Endothelial cell of umbilical vein (primary cell): ENCODE measurements around the gene PIGM. TPM values are rescaled to one million over a fixed set of nuclear protein-coding genes. Genes with fewer than 3 reads are reported as not detected.

ENCODE experiments used
- BruUV-seq: library from RNA; stranded (reverse); fragments of 400-500 nt; replicated peaks from 2 replicates; lab custom pipeline; 2021; lab: Mats Ljungman, UMichigan
- CTCF ChIA-PET: fragments of 300-600, 350-600 bp; sonication (Branson Sonifier 250); formaldehyde crosslinking; loops from one replicate; lab custom pipeline; 2021; ENCODE audit warnings: antibody characterized with exemption, inconsistent platforms; lab: Charles Lee
- POLR2A ChIA-PET: fragments of 300-600, 350-600 bp; sonication (Branson Sonifier 250); formaldehyde crosslinking; loops from one replicate; lab custom pipeline; 2021; ENCODE audit warnings: antibody characterized with exemption, inconsistent platforms; lab: Charles Lee
- DNase-seq: peaks from one replicate; pipeline ENCODE4 v3.0.0-alpha.2; 2011; ENCODE audit warnings: low read depth, low spot score
- FAIRE-seq: peaks from 2 replicates; lab custom pipeline; 2011; peaks lifted over from hg19 to GRCh38; lab: Jason Lieb, UNC
- H2AFZ ChIP-seq: 2 replicates; pipeline ENCODE4 v1.6.0; 2012; ENCODE audit warnings: low read depth, low read length, control low read depth, inconsistent platforms
- H3K27ac ChIP-seq: 2 replicates; pipeline ENCODE4 v1.5.1; 2011; ENCODE audit warnings: low read depth, mild to moderate bottlenecking, control low read depth, low read length, moderate library complexity; ENCODE audit not compliant: insufficient read depth
- H3K27me3 ChIP-seq, 2 experiments: 2 replicates each; pipeline versions ENCODE4 v1.6.0 to v1.6.1; 2011; ENCODE audit warnings: low read length in 2 of 2, mixed read lengths in 1 of 2; ENCODE audit not compliant: control insufficient read depth in 2 of 2, insufficient read depth in 2 of 2
- H3K36me3 ChIP-seq, 2 experiments: 2 replicates in 1 of 2; 3 replicates in 1 of 2; pipeline ENCODE4 v1.5.1; 2011; ENCODE audit warnings: low read length in 2 of 2, mild to moderate bottlenecking in 1 of 2, moderate library complexity in 1 of 2; ENCODE audit not compliant: control insufficient read depth in 2 of 2, insufficient read depth in 2 of 2; ENCODE audit errors: extremely low read depth in 1 of 2
- H3K4me1 ChIP-seq: 3 replicates; pipeline ENCODE4 v1.5.1; 2011; ENCODE audit warnings: mild to moderate bottlenecking, low read length; ENCODE audit not compliant: control insufficient read depth, insufficient read depth; ENCODE audit errors: extremely low read depth
- H3K4me2 ChIP-seq: 2 replicates; pipeline ENCODE4 v1.6.1; 2011; ENCODE audit warnings: low read length, control low read depth, mixed read lengths; ENCODE audit not compliant: insufficient read depth
- H3K4me3 ChIP-seq, 3 experiments: fragments of 200-600 bp in 1 of 3; sonication (generic), shearing (Covaris generic) in 1 of 3; replicated peaks in 1 of 3; 2 replicates each; pipeline ENCODE4 v1.5.1; 2011 to 2016; ENCODE audit warnings: control low read depth in 3 of 3, low read length in 3 of 3, mild to moderate bottlenecking in 2 of 3, inconsistent platforms in 1 of 3, low read depth in 1 of 3, moderate library complexity in 1 of 3; ENCODE audit not compliant: insufficient read depth in 1 of 3
- H3K79me2 ChIP-seq: 2 replicates; pipeline ENCODE4 v1.6.0; 2012; ENCODE audit warnings: low read length, inconsistent platforms; ENCODE audit not compliant: control insufficient read depth, insufficient read depth
- H3K9ac ChIP-seq: replicated peaks from 2 replicates; pipeline ENCODE3; 2011; ENCODE audit warnings: low read length, control low read depth; ENCODE audit not compliant: insufficient read depth; ENCODE audit errors: extremely low read depth
- H3K9me1 ChIP-seq: replicated peaks from 3 replicates; pipeline ENCODE4 v1.6.0; 2011; ENCODE audit warnings: mild to moderate bottlenecking, low read length; ENCODE audit not compliant: control insufficient read depth, insufficient read depth; ENCODE audit errors: extremely low read depth
- H3K9me3 ChIP-seq: replicated peaks from 2 replicates; pipeline ENCODE4 v1.5.1; 2012; ENCODE audit warnings: low read length, inconsistent platforms; ENCODE audit not compliant: control insufficient read depth, insufficient read depth
- H4K20me1 ChIP-seq: replicated peaks from 2 replicates; pipeline ENCODE3; 2011; ENCODE audit warnings: mild to moderate bottlenecking, low read length; ENCODE audit not compliant: control insufficient read depth, insufficient read depth; ENCODE audit errors: extremely low read depth
- CTCF ChIP-seq, 2 donors: IDR thresholded peaks; 1 replicate in 1 of 2; 2 replicates in 1 of 2; pipeline ENCODE4 v1.5.1; 2011; ENCODE audit warnings: low read length in 2 of 2, mild to moderate bottlenecking in 2 of 2, moderate library complexity in 2 of 2, control low read depth in 1 of 2, inconsistent platforms in 1 of 2, low read depth in 1 of 2; ENCODE audit not compliant: insufficient read depth in 1 of 2; ENCODE audit errors: extremely low read depth in 1 of 2
- EZH2 ChIP-seq: IDR thresholded peaks from 2 replicates; pipeline ENCODE4 v1.6.1; 2012; ENCODE audit warnings: borderline replicate concordance, low read depth, mild to moderate bottlenecking, moderate library complexity, low read length, inconsistent platforms; ENCODE audit not compliant: severe bottlenecking
- FOS ChIP-seq: IDR thresholded peaks from 2 replicates; pipeline ENCODE4 v1.6.1; 2011; ENCODE audit warnings: mild to moderate bottlenecking, low read length, moderate library complexity, borderline replicate concordance; ENCODE audit not compliant: insufficient read depth
- GATA2 ChIP-seq: IDR thresholded peaks from 2 replicates; pipeline ENCODE4 v1.7.0; 2011; ENCODE audit warnings: low read depth, mild to moderate bottlenecking, moderate library complexity, mixed read lengths, low read length; ENCODE audit not compliant: insufficient read length, insufficient read depth
- JUN ChIP-seq: IDR thresholded peaks from 2 replicates; pipeline ENCODE4 v1.6.1; 2011; ENCODE audit warnings: borderline replicate concordance, low read depth; ENCODE audit not compliant: insufficient read length, insufficient read depth
- MAX ChIP-seq: IDR thresholded peaks from 2 replicates; pipeline ENCODE4 v1.6.1; 2011; ENCODE audit not compliant: insufficient read depth, insufficient read length
- MYC ChIP-seq: IDR thresholded peaks from one replicate; pipeline ENCODE4 v1.6.1; 2011; ENCODE audit warnings: mild to moderate bottlenecking, low read depth, low read length
- POLR2A ChIP-seq: IDR thresholded peaks from 2 replicates; pipeline ENCODE4 v1.6.1; 2012; ENCODE audit warnings: low read depth, mild to moderate bottlenecking, control low read depth, low read length
- POLR2AphosphoS5 ChIP-seq: IDR thresholded peaks from 2 replicates; pipeline ENCODE4 v1.6.1; 2012; ENCODE audit warnings: low read depth, mild to moderate bottlenecking, control low read depth, low read length, moderate library complexity; ENCODE audit not compliant: insufficient read depth
- dilution Hi-C: fragments of 300-500 bp; cut with MboI; formaldehyde crosslinking; loops from one replicate; pipeline ENCODE4 v1.15.0; 2019; ENCODE audit warnings: low sequenced_read_pairs; ENCODE audit not compliant: extremely low pct_ligation_motif_present
- intact Hi-C: fragments of 100-400 bp; cut with micrococcal nuclease; formaldehyde crosslinking; loops from one replicate; pipeline ENCODE4 v1.10.0; 2022
- polyA plus RNA-seq, 4 experiments: library from polyadenylated mRNA; depleted of rRNA in 3 of 4; stranded (reverse) in 3 of 4; unstranded in 1 of 4; fragments of >200 nt; gene quantifications; 2 replicates each; pipeline versions ENCODE4 v1.2.1 to v1.2.3, GENCODE V29; 2011 to 2012; ENCODE audit warnings: missing spikeins in 1 of 4
- total RNA-seq: library from RNA; stranded (reverse); gene quantifications from 2 replicates; pipeline ENCODE4 v1.2.3, GENCODE V29; 2021

The PIGM gene
- total and polyA plus RNA-seq, 2 donors (not counting 3 experiments of a cell fraction or from before 2014, with no cell fraction given) = 3.4 to 5.4 TPM

GRCh38 chr1:160052936-160053335 lies 21.1 kb upstream of the PIGM start:
- Histone ChIP-seq H3K4me3 (no peak overlapping the region), H3K9me1 (no peaks in the 10 kb centered on the region), H3K4me2 (no peak overlapping the region), H3K79me2 (no peaks in the 10 kb centered on the region), H2AFZ (no peak overlapping the region), H3K4me1 (no peaks in the 10 kb centered on the region), H4K20me1 (no peaks in the 10 kb centered on the region), H3K36me3 (no peaks in the 10 kb centered on the region), H3K9ac (no peak overlapping the region), H3K9me3 (no peaks in the 10 kb centered on the region), H3K27ac (no peak overlapping the region), H3K27me3 (peaks cover 13 to 30% of the 10 kb centered on the region in 2 experiments)
- POLR2A ChIA-PET = no interaction called here
- dilution Hi-C loops = no loop called here
- CTCF ChIA-PET = interaction anchor here (1.3 kb wide), 1 partner anchor 140 kb away, joined by 3 read pairs; no protein-coding TSS in a partner anchor
- no peak for FAIRE-seq
- no peak for DNase-seq
- TF ChIP-seq EZH2 (no peak), MAX (no peak), MYC (no peak), FOS (no peak), POLR2AphosphoS5 (no peak)
- BruUV-seq = no TSS peak
- intact Hi-C loops = no loop called here

GRCh38 chr1:160050619-160051018 lies 18.8 kb upstream of the PIGM start:
- Histone ChIP-seq H3K9ac (no peak overlapping the region), H3K4me3 (no peak overlapping the region), H3K9me1 (no peaks in the 10 kb centered on the region), H3K9me3 (no peaks in the 10 kb centered on the region), H3K36me3 (no peaks in the 10 kb centered on the region), H3K4me1 (no peaks in the 10 kb centered on the region), H3K4me2 (no peak overlapping the region), H3K27me3 (peaks cover 26 to 31% of the 10 kb centered on the region in 2 experiments), H3K27ac (no peak overlapping the region), H3K79me2 (no peaks in the 10 kb centered on the region), H4K20me1 (no peaks in the 10 kb centered on the region), H2AFZ (no peak overlapping the region)
- TF ChIP-seq POLR2AphosphoS5 = no peak
- no peak for TF ChIP-seq EZH2
- no peak for TF ChIP-seq GATA2
- no peak for TF ChIP-seq CTCF (IDR thresholded peaks at IDR 0.05; ENCODE audit: extremely low read depth in 1 of 2, insufficient read depth in 1 of 2, low read depth in 1 of 2, low read length in 2 of 2)
- no peak for TF ChIP-seq POLR2A
- no peak for TF ChIP-seq JUN
- no peak for TF ChIP-seq MYC
- no peak for TF ChIP-seq FOS
- TF ChIP-seq MAX = no peak
- FAIRE-seq = no peak
- ChIA-PET POLR2A (no interaction called here), CTCF (no interaction called here)
- dilution Hi-C loops = no loop called here
- intact Hi-C loops = no loop called here
- BruUV-seq = no TSS peak
- no peak for DNase-seq
